HG03097 (cell line): Measurements from ENCODE around the gene EML4.
"Not testable (repeated sequence)": the region's sequence is repeated elsewhere in the genome, so short reads cannot be mapped to it uniquely, and the experiment has no call there.

Source experiments
- ATAC-seq: cut with Tn5 transposase; IDR thresholded peaks from one replicate; pipeline ENCODE4 v1.9.1; 2021; ENCODE audit not compliant: unreplicated experiment, low FRiP score

Gene EML4

DNA sequence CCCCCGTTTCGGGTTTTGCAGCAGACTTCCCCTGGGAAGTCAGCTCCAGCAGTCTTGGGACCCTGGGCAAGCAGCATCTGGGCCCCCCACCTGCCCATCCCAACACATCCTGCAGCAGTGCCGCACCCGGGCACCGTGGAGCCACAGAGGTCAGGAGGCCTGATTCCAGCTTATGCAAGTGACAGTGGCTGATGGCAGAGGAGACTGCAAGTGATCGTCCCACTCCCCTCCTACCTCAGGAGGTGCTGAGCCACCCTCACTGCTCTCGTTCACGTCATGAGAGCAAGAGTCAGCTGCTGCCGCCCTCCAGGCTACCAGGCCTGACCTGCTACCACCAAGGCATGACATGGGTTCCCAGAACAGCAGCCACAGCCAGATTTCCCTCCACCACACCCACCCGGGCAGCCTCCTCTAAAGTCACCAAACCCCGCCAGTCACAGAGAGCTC lies 173.7 kb downstream of the EML4 start:
- no peak for ATAC-seq

- ATAC-seq, result no peak
Observed at GRCh38 chr2:42345986-42346385, 176.8 kb downstream of the EML4 start.

DNA sequence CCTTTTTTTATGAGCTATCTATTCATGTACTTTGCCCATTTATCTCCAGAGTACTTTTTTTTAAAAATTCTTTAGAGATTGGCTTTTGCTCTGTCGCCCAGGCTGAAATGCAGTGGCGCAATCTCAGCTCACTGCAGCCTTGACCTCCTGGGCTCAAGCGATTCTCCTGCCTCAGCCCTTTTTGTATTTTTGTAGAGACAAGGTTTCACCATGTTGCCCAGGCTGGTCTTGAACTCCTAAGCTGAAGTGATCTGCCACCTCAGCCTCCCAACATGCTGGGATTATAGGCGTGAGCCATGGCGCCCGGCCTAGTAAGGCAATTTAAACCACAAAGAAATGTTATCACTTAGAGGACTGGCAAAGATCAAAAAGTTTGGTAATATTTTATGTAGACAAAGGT lies 177.7 kb downstream of the EML4 start:
- not testable (repeated sequence) for ATAC-seq

DNA sequence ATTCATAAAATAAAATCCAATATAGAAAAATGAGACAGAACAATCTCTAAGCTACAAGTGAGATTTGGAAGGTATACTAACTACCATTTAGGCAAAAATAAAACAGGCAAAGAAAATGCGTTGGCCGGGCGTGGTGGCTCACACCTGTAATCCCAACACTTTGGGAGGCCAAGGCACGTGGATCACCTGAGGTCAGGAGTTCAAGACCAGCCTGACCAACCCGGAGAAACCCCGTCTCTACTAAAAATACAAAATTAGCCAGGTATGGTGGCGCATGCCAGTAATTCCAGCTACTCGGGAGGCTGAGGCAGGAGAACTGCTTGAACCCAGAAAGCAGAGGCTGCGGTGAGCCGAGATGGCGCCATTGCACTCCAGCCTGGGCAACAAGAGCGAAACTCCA lies 178.4 kb downstream of the EML4 start:
- ATAC-seq, result not testable (repeated sequence)

DNA sequence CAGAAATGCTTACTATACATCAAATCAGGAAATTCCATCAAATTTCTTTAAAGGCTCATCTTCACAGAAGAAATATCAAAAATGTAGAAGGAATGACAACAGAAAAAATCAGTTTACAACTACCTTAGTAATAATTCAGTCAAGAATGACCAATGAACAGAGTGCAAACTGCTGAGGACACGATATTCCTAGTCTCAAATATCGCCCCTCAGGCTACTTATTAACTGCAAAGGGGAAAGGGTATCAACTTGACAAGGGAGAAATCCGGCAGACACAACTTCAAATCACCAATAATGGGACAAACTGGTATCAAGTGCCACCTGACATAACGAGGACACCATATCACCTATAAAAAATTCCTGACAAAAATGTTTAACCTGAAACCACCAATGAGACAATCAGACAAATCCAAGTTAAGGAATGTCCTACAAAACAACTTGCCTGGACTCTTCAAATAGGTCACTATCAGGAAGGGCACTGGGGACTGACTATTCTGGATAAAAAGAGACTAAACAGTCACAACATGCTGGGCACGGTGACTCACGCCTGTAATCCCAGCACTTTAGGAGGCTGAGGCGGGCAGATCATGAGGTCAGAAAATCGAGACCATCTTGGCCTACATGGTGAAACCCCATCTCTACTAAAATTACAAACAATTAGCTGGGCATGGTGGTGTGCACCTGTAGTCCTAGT lies 179.1 kb downstream of the EML4 start:
- ATAC-seq, result no peak

DNA sequence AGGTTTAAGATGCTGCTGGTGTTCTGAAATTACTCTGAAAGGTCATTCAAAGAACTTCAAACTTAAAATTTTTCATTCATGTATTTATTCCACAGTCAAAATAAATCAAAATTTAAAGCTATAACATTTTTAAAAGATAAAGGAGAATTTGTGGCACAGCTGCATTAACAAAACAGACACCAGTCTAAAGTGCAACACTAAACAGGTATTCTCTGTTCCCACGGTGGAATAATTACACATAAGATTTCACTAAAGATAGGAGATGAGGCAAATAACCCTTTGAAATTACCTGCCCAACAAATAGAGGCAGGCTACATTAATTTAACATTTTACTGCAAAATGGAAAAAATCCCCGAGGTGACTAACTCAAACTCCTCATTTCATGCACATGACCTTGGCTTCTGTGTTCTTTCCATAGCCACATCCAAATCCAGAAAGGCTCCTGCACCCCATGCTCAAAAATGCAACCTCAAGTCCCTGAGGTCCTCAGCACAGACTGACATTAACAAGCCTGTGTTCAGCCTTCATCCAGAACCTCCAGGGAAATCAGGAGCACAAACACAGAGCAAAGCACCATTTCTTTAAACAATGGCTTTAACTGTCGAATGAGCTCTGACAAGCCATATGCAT lies 181.4 kb downstream of the EML4 start:
- ATAC-seq, result no peak

DNA sequence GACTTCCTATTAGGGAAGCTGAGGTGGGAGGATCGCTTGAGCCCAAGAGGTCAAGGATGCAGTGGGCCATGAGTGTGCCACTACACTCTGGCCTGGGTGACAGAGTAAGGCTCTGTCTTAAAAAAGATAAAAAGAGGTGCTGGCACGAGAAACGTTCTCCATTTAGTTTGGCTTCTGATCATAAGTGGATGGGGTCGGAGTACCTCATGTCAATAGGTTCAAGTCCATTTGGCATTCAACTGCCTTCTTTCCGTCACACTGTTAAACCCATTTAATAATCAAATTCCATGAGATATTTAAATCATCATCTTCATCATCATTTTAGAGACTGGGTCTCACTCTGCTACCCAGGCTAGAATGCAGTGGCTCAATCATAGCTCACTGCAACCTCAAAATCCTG lies 182.7 kb downstream of the EML4 start:
- no peak for ATAC-seq

DNA sequence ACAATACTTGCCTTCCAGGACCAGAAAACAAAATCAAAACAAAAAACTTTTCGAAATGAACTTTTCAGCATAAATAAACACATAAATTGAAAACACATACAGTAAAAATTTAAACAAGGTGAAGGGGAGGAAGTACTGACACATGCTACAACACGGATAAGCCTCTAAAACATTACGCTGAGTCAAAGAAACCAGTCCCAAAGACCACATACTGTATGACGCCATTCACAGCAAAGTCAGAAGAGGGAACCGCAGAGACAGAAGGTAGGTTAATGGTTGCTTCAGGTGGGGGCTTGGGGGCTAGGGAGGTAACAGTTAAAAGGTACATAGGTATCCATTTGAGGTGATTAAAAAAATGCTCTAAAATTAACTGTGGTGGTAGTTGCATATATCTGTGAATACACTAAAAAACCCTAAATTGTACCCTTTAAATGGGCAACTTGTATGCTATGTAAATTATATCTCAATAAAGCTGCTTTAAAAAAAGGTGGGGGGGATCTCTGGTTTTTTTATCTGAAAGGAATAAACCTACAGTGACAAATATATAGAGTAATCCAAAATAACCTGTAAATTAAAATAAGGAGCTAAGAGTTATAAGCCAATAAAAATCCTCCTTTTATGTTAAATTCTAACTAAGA lies 184.8 kb downstream of the EML4 start:
- no peak for ATAC-seq

DNA sequence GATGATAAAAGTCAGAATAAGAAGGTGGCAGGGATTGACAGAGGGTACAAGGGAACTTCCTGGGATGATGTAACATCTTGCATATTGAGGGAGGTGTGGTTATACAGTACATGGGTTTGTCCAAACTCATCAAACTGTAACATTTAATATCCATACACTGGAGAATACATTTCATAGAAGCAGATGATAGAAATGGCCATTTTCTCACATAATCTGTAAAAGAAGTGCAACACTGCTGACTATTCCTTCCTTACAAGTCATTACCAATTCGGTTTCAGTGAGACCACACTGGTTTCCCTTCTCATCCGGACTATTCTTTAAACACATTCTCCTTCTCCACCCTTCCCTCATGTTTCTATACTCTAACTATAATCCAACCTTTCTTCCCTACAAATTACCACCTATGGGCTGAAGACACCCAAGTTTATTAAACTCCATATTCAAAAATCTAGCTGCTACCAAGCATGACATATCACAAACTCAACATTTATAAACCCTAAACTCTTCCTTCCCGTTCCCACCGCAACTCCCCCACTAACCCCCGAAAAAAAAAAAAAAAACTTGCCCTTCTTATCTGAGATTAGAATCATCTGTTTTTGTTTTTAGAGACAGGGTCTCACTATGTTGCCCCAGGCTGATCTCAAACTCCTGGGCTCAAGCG lies 190.3 kb downstream of the EML4 start:
- no peak for ATAC-seq

GRCh38 chr2:42359965-42360483 lies 190.9 kb downstream of the EML4 start:
- ATAC-seq, result no peak

- ATAC-seq, result no peak
Observed at GRCh38 chr2:42360493-42360889, 191.3 kb downstream of the EML4 start.

- peak; percentile 86 for ATAC-seq
Observed at GRCh38 chr2:42360890-42361727, 192.0 kb downstream of the EML4 start, which contains the start of gene COX7A2L. TSS of gene COX7A2L (minus strand) at chr2:42361217. CDS start at chr2:42361161, 56 bp downstream.

DNA sequence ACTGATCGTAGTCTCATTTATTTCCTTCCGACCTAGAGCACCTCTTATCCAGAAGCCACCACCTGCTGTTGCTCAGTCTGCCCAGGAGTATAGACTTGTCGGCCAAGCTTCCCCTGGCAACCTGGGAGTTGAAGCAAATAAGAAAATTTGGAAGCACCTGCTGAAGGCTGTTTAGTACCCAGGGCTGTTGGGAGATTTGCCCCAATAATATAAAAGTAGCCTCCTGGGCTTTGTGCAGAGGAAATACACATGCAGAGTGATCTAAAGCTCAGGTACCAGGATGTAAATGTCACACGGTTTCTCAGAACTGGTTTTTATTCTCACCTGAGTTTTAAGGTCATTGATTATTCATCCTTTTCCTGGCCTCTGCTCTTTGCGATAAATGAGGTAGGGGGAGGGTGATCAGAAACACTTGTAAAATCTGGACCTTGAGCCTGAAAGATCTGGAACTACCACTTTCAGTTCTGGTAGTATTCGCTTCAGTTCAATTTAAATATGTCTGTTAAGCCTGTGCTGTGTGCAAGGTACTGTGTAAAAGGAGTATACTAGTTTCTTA lies 192.7 kb downstream of the EML4 start:
- no peak for ATAC-seq

DNA sequence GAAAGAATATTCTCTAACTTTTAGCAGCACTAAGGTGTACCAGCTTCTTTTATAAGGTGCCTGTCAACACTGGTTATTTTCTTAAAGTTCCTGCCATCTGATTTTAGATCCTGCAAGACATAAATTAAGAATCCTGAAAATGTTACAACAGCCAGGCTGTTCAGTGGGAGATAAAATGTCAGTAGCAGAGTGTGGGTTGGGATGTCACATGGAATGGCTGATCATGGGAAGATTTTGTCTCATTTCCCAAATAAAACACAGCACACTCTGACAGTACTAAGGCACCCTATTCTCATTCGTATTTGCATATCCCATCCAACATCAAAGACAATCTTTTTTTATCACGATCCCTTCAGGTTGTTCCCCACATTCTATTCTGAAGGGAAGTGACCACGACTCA lies 194.3 kb downstream of the EML4 start:
- no peak for ATAC-seq

GRCh38 chr2:42364658-42365057 lies 195.5 kb downstream of the EML4 start:
- ATAC-seq, result no peak

DNA sequence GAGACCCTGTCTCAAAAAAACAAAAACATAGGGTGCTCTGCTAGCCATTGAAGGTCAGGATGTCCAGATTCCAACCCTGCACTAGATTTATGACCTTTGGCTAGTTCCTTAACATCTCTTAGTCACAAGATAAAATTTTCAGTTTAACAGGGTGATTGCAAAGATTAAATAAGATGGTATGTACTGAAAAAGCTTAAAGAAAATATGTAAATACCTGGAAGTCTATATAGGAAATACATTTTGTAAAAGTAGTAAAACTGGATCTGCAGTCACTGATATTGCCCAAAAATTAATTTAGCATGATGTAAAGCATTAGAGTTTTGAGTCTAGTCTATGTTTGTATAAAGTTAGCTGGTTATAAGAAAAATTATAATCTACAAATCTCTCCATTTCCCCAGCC lies 197.3 kb downstream of the EML4 start:
- no peak for ATAC-seq

GRCh38 chr2:42367835-42368234 lies 198.7 kb downstream of the EML4 start:
- ATAC-seq, result no peak

- no peak for ATAC-seq
Observed at GRCh38 chr2:42368817-42369531, 199.8 kb downstream of the EML4 start.

- no peak for ATAC-seq
Observed at GRCh38 chr2:42369532-42370229, 200.5 kb downstream of the EML4 start.
